Ishikawa (cell line): ENCODE measurements around the gene HS3ST5.
A peak's percentile ranks its signal among the peaks of the same experiment; 100 is the strongest.

Experiments
- CEBPB ChIP-seq: IDR thresholded peaks from 2 replicates; pipeline ENCODE4 v1.6.1; 2012
- CREB1 ChIP-seq: IDR thresholded peaks from 2 replicates; pipeline ENCODE4 v1.6.1; 2012; ENCODE audit warnings: low read depth
- EGR1 ChIP-seq: IDR thresholded peaks from 2 replicates; pipeline ENCODE4 v1.6.1; 2012
- EP300 ChIP-seq: IDR thresholded peaks from 2 replicates; pipeline ENCODE4 v1.6.1; 2012; ENCODE audit warnings: borderline replicate concordance
- FOXM1 ChIP-seq: IDR thresholded peaks from 2 replicates; pipeline ENCODE4 v1.6.1; 2012; ENCODE audit warnings: low read depth, borderline replicate concordance
- NFIC ChIP-seq: IDR thresholded peaks from 2 replicates; pipeline ENCODE4 v1.6.1; 2012
- RAD21 ChIP-seq: IDR thresholded peaks from 2 replicates; pipeline ENCODE4 v1.6.1; 2012; ENCODE audit warnings: low read depth
- REST ChIP-seq: IDR thresholded peaks from 2 replicates; pipeline ENCODE4 v1.6.1; 2012; ENCODE audit warnings: low read depth, mild to moderate bottlenecking
- TAF1 ChIP-seq: IDR thresholded peaks from 2 replicates; pipeline ENCODE4 v1.6.1; 2012; ENCODE audit warnings: low read depth, mild to moderate bottlenecking
- TCF12 ChIP-seq: IDR thresholded peaks from 2 replicates; pipeline ENCODE4 v1.6.1; 2012; ENCODE audit warnings: low read depth
- TEAD4 ChIP-seq: IDR thresholded peaks from 2 replicates; pipeline ENCODE4 v1.6.1; 2012
- USF1 ChIP-seq: IDR thresholded peaks from 2 replicates; pipeline ENCODE4 v1.6.1; 2012
- YY1 ChIP-seq: IDR thresholded peaks from 2 replicates; pipeline ENCODE4 v1.6.1; 2012; ENCODE audit warnings: low read depth
- ZBTB7A ChIP-seq: IDR thresholded peaks from 2 replicates; pipeline ENCODE4 v1.6.1; 2012; ENCODE audit warnings: low read depth
- TF ChIP-seq, protein P1 (sequence below): IDR thresholded peaks from 2 replicates; pipeline ENCODE4 v1.6.1; 2012

HS3ST5 gene

GRCh38 chr6:114195631-114196403, 147.0 kb downstream of the HS3ST5 start:
- TF ChIP-seq, protein P1, sequence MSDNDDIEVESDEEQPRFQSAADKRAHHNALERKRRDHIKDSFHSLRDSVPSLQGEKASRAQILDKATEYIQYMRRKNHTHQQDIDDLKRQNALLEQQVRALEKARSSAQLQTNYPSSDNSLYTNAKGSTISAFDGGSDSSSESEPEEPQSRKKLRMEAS = no peak
- TF ChIP-seq TCF12 (no peak), TAF1 (no peak), ZBTB7A (no peak), RAD21 (no peak), FOXM1 (no peak), EGR1 (no peak), TEAD4 (no peak), CEBPB (no peak), REST (no peak), YY1 (no peak), EP300 (no peak), USF1 (no peak), CREB1 (no peak), NFIC (no peak)

- no peak for TF ChIP-seq FOXM1
- no peak for TF ChIP-seq REST
- TF ChIP-seq CREB1 = no peak
- no peak for TF ChIP-seq TCF12
- TF ChIP-seq, protein P1 = no peak
- TF ChIP-seq CEBPB = no peak
- no peak for TF ChIP-seq TAF1
- TF ChIP-seq EGR1 = no peak
- TF ChIP-seq YY1 = no peak
- TF ChIP-seq USF1 = no peak
- no peak for TF ChIP-seq TEAD4
- no peak for TF ChIP-seq NFIC
- TF ChIP-seq RAD21 = no peak
- no peak for TF ChIP-seq ZBTB7A
- no peak for TF ChIP-seq EP300
Observed at GRCh38 chr6:114195027-114195365, 147.8 kb downstream of the HS3ST5 start.

DNA sequence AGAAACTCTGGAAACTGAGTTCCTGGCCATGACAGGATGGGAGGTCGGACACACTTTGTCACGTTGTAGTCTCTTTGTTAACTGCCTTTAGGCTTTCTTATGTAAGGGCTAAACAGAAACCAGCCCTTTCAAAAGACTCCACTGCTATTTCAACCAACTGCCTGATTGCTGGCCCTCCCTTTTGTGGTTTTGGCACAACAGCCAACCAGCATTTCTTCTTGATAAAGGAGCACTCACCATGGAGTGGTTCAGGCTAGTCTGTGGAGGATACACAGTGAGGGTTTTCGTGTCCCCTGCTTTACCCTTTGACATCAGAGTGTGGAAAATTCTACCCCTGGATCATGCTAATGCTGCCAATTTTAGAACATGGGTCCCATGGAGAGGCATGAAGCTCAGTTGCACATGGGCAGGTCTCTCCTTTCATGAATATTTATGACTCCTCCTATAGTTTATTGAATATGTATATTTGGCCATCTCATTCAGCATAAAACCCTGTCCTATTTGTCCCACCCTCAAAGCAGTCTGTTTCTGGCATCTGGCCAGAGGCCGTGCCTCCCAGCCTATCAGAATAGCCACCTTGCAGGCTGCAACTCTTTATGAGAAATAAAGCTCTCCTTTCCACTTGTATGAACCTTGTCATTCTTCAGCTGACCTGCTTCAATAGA, 148.3 kb downstream of the HS3ST5 start:
- no peak for TF ChIP-seq USF1
- no peak for TF ChIP-seq YY1
- no peak for TF ChIP-seq CREB1
- TF ChIP-seq CEBPB = no peak
- TF ChIP-seq TEAD4 = no peak
- TF ChIP-seq FOXM1 = no peak
- TF ChIP-seq TAF1 = no peak
- peak; percentile 29; the same call in 1 of the 2 replicates for TF ChIP-seq NFIC
- TF ChIP-seq EGR1 = no peak

GRCh38 chr6:114187563-114187962, 155.3 kb downstream of the HS3ST5 start:
- TF ChIP-seq YY1 = no peak
- no peak for TF ChIP-seq REST
- no peak for TF ChIP-seq CREB1
- no peak for TF ChIP-seq ZBTB7A
- no peak for TF ChIP-seq USF1
- TF ChIP-seq TAF1 = no peak
- no peak for TF ChIP-seq CEBPB
- no peak for TF ChIP-seq RAD21
- TF ChIP-seq, protein P1 = no peak
- no peak for TF ChIP-seq NFIC
- TF ChIP-seq FOXM1 = no peak
- no peak for TF ChIP-seq TEAD4
- no peak for TF ChIP-seq EGR1
- TF ChIP-seq EP300 = no peak
- no peak for TF ChIP-seq TCF12
